CD4-positive, alpha-beta T cell treated with Interleukin-15 for 4 hours (primary cell): ENCODE measurements around the gene GTF3C5.

Experiments used
- DNase-seq: peaks from one replicate; pipeline ENCODE4 v3.0.0-alpha.2; 2020; ENCODE audit warnings: low spot score

Gene GTF3C5

GRCh38 chr9:133031130-133031422 is 279 bp downstream of the GTF3C5 start:
- DNase-seq: no peak

GRCh38 chr9:133031496-133031911 is 707 bp downstream of the GTF3C5 start:
- DNase-seq: no peak

DNA sequence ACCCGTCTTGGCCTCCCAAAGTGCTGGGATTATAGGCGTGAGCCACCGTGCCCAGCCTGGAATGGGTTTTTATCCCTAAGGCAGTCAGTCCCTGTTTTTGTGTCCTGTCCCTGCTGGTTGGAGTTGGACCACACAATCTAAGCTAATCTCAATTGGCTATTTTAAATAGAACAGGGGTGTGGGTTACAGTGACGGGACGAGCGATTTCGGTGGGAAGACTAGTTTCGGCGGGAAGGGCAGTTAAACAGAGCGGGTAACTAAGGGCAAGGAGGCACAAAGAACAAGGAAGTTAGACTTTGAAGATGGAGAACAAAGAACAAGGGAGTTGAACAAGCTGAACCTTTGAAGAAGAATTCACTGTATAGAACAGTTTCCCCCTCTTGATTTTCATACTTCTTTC is 1.4 kb downstream of the GTF3C5 start:
- no peak for DNase-seq

- DNase-seq: no peak
These were observed 4.9 kb downstream of the GTF3C5 start for GRCh38 chr9:133035669-133036068.

- no peak for DNase-seq
These were observed 7.1 kb downstream of the GTF3C5 start for GRCh38 chr9:133037775-133038515.

- peak; percentile 46 for DNase-seq
These were observed 10.2 kb downstream of the GTF3C5 start for GRCh38 chr9:133040892-133041479.

GRCh38 chr9:133041958-133042357 is 11.2 kb downstream of the GTF3C5 start:
- DNase-seq: no peak

- no peak for DNase-seq
These were observed 11.9 kb downstream of the GTF3C5 start for GRCh38 chr9:133042676-133043075.

GRCh38 chr9:133043449-133044035 is 12.7 kb downstream of the GTF3C5 start:
- no peak for DNase-seq

- DNase-seq: no peak
These were observed 13.3 kb downstream of the GTF3C5 start for GRCh38 chr9:133044125-133044524.

GRCh38 chr9:133044661-133045060 is 13.9 kb downstream of the GTF3C5 start:
- DNase-seq: no peak

DNA sequence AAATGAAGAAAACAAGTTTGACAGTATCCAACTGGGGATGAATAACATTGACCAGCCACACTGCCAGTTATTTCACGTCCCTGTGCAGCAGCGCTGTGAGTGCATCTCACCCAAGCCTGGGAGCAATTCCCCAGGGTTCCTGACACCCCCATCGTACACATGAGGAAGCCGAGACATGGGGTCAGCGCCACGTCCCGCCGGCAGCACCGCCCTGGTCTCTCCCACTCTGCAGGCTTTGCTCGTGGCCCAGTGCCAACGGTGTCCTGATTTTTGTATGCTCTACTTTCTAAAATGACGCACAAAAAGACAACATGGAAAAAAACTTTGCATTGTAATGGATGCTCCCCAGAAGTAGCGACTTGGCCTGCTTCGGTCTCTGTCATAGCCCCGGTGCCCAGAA is 14.3 kb downstream of the GTF3C5 start:
- DNase-seq: no peak

- no peak for DNase-seq
These were observed 15.6 kb downstream of the GTF3C5 start for GRCh38 chr9:133046196-133046899.

- DNase-seq: no peak
These were observed 16.1 kb downstream of the GTF3C5 start for GRCh38 chr9:133046900-133047295.

DNA sequence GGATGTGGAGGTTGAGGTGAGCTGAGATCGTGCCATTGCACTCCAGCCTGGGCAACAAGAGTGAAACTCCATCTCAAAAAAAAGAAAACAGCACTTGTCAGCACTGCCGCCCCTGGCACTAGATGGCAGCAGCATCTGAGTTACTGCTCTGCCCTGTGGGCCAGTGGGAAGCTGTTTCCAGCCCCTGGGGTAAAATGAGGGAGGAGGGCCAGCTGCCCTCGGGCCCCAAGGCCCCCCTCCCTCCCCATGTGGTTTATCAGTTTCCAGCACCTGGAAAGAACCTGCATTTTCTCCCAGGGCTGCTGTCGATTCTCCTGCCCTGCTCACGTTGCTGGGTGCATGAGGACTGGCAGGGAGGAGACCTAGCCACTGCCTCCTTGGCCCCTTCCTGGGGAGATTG is 17.8 kb downstream of the GTF3C5 start:
- peak; percentile 41 for DNase-seq

DNA sequence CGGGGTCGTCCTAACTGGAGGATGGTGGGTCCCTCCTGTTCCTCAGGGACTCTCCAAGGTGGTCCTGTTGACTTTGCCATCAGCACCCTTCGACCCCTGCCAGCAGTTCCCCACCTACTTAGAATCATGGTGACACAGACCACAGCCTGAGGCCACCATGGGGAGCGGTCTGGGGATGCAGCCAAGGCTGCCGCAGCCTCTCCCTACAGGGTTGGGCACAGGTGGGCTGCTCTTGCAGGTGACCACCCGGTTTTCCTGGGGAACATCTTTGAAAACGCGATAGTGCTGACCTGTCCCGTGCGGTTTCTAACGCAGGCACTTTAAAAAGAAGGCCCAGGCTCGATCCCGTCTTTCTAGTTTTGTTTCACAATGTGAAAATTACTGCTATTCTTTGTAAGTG is 18.2 kb downstream of the GTF3C5 start:
- no peak for DNase-seq

DNA sequence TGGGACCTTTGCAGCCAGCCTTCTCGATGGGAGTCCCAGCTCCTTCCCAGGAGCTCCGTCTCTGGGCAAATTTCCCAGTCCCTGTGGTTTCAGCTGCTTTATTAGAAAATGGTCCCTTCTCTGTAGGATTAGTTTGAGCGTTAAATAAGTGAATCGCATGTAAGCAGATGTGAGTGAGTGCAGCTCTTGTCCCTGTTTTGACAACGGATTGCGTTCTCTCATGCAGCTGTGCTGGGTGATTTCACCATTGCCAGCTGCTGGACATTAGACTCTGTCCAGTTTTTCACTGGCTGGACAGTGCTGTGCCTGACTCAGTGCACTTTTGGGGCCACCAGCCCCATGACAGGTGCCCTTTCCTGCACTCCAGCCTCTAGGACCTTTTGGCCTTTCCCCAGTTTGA is 19.3 kb downstream of the GTF3C5 start:
- DNase-seq: no peak

DNA sequence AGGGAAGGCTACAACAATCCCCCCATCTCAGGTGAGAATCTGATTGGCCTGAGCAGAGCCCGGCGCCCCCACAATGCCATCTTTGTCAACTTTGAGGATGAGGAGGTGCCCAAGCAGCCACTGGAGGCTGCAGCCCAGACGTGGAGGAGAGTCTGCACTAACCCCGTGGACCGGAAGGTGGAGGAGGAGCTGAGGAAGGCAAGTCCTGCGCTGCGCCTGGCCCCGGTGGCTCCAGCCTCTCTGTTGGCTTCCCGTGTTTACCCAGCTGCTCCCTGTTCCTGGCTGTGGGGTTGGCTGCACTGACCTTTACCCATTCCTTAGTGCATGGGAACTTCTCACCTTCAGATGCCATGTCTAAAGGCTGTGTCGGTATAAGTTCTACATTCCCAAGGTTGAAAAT is 20.0 kb downstream of the GTF3C5 start:
- no peak for DNase-seq

GRCh38 chr9:133051281-133051900 is 20.6 kb downstream of the GTF3C5 start:
- no peak for DNase-seq

- no peak for DNase-seq
These were observed 21.3 kb downstream of the GTF3C5 start for GRCh38 chr9:133051966-133052539.

DNA sequence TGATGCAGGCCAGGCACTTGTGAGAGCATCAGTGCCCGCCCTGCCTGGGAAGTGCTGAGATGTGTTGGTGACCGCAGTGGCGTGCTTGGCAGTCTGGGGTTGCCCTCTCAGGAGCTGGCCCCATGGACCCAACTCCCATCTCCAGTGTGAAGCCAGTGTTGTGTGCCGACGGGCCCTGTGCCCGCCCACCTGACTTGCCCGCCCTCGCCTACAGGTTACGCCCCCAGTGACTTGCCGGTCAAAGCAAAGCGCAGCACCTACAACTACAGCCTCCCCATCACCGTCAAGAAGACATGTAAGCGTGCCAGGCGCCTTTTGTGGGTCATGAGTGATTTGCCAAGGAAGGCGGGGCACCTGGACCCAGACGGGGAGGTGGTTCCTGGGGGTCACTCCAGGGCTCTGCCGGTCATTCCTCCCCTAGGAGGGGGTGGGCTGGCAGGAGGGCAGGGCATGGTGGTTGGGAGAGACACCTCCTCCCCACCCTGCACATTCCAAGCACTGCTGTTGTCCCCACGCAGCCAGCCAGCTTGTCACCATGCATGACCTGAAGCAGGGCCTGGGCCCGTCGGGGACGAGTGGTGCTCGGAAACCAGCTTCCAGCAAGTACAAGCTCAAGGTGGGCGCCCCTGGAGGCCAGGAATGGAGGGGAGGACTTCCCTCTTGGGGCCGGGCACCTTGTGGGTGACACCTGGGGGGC is 23.5 kb downstream of the GTF3C5 start:
- no peak for DNase-seq

DNA sequence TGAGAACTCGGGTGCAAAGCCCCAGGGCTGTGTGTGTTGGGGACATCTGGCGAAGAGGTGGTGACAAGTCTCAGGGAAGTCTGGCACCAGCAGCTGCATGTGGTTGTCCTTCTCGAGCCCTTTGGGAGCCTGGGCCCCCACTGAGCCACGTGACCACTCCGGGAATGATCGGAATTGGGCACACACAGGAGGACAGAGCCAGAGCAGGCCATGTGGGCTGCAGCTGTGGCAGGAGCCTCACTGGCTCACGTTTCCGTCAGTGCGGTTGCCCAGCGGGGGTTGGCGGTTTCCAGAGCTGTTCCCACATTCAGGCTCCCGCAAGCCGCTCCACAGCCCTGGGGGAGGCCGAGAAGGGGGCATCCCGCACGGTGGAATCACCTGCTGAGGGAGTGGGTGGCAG is 24.2 kb downstream of the GTF3C5 start:
- DNase-seq: no peak
